BLaER1 treated with 17β-estradiol and CSF1 and Interleukin-3, amounts not matched to agents 10 nM and 100 nM (cell line): Measurements from ENCODE around the gene SFTPA2.
"Not testable (repeated sequence)": the region's sequence is repeated elsewhere in the genome, so short reads cannot be mapped to it uniquely, and the experiment has no call there.

ENCODE experiments used
- H3K27ac ChIP-seq, 11 experiments: shearing (Covaris generic); formaldehyde crosslinking; 2 replicates each; pipeline ENCODE4 v1.8.1; 2022
- H3K27me3 ChIP-seq, 11 experiments: shearing (Covaris generic); formaldehyde crosslinking; 2 replicates each; pipeline ENCODE4 v1.8.1; 2022
- H3K36me3 ChIP-seq, 11 experiments: shearing (Covaris generic); formaldehyde crosslinking; 2 replicates each; pipeline ENCODE4 v1.8.1; 2022
- H3K4me1 ChIP-seq, 10 experiments: shearing (Covaris generic); formaldehyde crosslinking; 2 replicates each; pipeline ENCODE4 v1.8.1; 2022
- H3K4me2 ChIP-seq, 11 experiments: shearing (Covaris generic); formaldehyde crosslinking; 2 replicates each; pipeline ENCODE4 v1.8.1; 2022
- H3K4me3 ChIP-seq, 10 experiments: shearing (Covaris generic); formaldehyde crosslinking; 2 replicates each; pipeline ENCODE4 v1.8.1; 2022
- H3K9ac ChIP-seq, 11 experiments: shearing (Covaris generic); formaldehyde crosslinking; 2 replicates each; pipeline ENCODE4 v1.8.1; 2022
- H3K9me3 ChIP-seq, 11 experiments: shearing (Covaris generic); formaldehyde crosslinking; replicated peaks in 1 of 11; 2 replicates each; pipeline ENCODE4 v1.8.1; 2022
- H4K20me1 ChIP-seq, 11 experiments: shearing (Covaris generic); formaldehyde crosslinking; 2 replicates each; pipeline ENCODE4 v1.8.1; 2022
- Cebpa-rat ChIP-seq, 11 experiments: shearing (Covaris generic); IDR thresholded peaks; 2 replicates each; pipeline ENCODE4 v1.8.1; 2022

The SFTPA2 gene

DNA sequence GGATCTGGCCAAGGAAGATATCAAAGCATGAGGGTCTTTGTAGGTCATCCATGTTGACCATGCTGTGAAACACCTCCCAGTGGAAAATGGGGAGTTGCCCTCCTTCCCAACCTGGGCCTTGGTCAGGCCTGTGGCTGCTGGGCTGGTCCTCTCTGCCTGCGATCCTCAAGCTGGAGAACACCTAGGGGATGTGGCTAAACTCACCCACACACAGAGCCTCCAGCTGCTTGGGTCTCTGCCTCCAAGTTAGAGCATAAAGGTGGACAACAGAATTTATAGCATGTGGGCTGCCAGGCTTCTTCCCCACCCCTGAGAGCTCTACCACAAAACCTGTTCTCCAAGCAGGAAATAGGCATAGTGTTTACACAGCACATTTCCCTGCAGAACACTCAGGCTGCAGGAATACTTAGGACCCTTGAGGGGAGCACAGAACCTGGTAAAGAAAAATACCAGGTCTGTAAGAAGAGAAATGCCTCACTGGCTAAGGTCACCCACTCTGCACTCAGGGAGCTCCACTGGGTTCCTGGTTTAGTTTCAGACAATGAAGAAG, at the start of gene SFTPA2:
Gene SFTPA2 (minus strand): TSS at position 248 of the 550 bp plus-strand sequence. CDS start 924 bp downstream, outside the sequence.
- Histone ChIP-seq H3K9me3 (no peaks in the 10 kb centered on the region), H3K9ac (no peak within 1 kb of the TSS), H3K4me2 (no peak within 1 kb of the TSS), H3K4me1 (peaks cover 8 to 14% (median 13%) of the 10 kb centered on the region in 10 experiments; a peak in 16 of 20 replicates), H3K4me3 (no peak within 1 kb of the TSS), H3K36me3 (no peaks in the 10 kb centered on the region), H3K27ac (no peak within 1 kb of the TSS), H4K20me1 (no peaks in the 10 kb centered on the region), H3K27me3 (no peaks in the 10 kb centered on the region)
- no peak for TF ChIP-seq Cebpa-rat (IDR thresholded peaks at IDR 0.05)

DNA sequence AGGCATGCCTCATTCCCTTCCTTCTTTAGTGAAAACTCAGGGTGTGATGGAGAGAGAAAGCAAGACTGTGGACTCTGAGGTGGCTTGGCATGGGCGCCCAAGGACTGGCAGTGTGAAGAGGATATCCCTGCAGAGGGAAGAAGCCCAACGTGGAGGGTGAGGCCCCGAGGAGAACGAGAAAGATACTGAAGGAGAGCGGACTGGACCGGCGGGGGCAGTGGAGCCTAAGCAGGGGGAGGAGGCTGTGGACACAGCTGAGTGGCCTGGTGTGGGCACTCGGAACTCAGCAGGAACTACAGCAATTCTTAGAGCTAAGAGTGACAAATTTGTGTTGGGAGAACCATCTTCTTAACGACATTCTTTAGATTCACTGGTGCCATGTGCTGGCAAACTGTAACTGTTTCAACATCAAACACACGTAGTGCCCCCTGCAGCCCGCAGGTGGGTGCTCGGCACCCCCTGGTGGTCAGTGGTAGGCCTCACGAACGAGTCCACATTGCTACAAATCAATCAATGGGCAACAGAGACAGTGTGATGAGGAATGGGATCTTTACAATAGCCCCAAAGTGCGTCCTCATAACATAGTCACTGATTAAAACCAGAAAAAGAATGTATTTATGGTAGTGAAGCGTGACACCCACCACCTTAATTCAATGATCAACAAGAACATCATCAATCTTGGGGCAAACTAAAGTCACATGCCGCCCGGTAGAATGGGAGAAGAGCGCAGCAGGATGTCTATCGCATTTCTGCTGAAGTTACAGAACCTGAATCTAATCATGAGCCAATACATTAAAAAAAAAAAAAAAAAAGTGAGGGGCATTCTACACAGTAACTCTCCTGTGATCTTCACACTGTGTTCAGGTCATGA, 48.5 kb upstream of the SFTPA2 start:
- Histone ChIP-seq H3K4me3 (no peak overlapping the region), H3K27ac (no peak overlapping the region), H3K4me2 (no peak overlapping the region), H3K4me1 (peaks cover 0 to 11% (median 10%) of the 10 kb centered on the region in 10 experiments; a peak in 17 of 20 replicates), H3K27me3 (no peaks in the 10 kb centered on the region), H4K20me1 (no peaks in the 10 kb centered on the region), H3K36me3 (no peaks in the 10 kb centered on the region), H3K9me3 (0 out of 22 replicates have a peak, but pooled peaks cover 0 to under 1% (median 0%) of the 10 kb centered on the region in 11 experiments), H3K9ac (no peak overlapping the region)
- no peak for TF ChIP-seq Cebpa-rat (IDR thresholded peaks at IDR 0.05)

DNA sequence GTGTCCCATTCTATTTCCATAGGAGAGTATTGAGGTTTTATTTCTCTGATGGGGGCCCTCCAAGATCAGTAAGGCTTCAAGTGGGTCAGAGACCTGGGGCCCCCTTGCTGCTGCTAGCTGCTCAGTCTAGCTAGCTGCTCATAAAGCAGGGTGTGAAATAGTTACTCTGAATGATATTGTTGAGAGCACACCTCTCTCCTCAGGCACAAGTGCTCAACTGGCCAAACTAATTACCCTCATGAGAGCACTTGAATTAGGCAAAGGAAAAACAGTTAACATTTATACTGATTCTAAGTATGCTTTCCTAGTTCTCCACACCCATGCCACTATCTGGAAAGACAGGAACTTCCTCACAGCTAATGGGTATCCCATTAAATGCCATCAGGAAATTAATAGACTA, 45.1 kb upstream of the SFTPA2 start:
- H3K4me2 ChIP-seq, result no peak overlapping the region
- no peaks in the 10 kb centered on the region for H4K20me1 ChIP-seq
- no peaks in the 10 kb centered on the region for H3K36me3 ChIP-seq
- H3K4me1 ChIP-seq, result peaks cover 0 to 11% (median 4%) of the 10 kb centered on the region in 10 experiments; a peak in 16 of 20 replicates
- no peak for TF ChIP-seq Cebpa-rat (IDR thresholded peaks at IDR 0.05)
- H3K27ac ChIP-seq, result no peak overlapping the region
- H3K9ac ChIP-seq, result no peak overlapping the region
- H3K9me3 ChIP-seq, result peaks cover 0 to 9% (median 0%) of the 10 kb centered on the region in 11 experiments; a peak in 2 of 22 replicates
- H3K4me3 ChIP-seq, result no peak overlapping the region
- no peaks in the 10 kb centered on the region for H3K27me3 ChIP-seq

DNA sequence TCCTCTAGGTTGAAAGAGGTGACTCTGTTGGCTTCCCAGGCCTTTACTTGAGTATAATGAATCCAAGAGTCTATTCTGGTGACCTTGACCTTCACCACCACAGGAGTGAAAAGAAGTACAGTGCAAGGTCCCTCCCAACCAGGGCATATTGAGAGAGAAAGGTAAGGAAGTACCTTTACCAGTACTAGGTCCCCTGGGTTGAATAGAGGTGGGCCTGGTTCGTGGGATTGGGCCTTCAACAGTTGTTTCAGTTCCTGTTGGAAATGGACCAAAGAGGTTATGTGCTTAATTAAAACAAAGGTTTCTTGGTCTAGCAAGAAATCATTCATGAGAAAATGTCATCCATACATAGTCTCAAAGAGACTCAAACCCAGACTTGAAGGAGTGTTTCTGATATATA, 44.1 kb upstream of the SFTPA2 start:
- Histone ChIP-seq H3K4me2 (no peak overlapping the region), H4K20me1 (no peaks in the 10 kb centered on the region), H3K9me3 (peaks cover 0 to 15% (median 6%) of the 10 kb centered on the region in 11 experiments; a peak in 14 of 22 replicates), H3K27me3 (no peaks in the 10 kb centered on the region), H3K4me1 (peaks cover 0 to 9% (median 2%) of the 10 kb centered on the region in 10 experiments; a peak in 5 of 20 replicates), H3K9ac (no peak overlapping the region), H3K4me3 (no peak overlapping the region), H3K27ac (no peak overlapping the region), H3K36me3 (no peaks in the 10 kb centered on the region)
- no peak for TF ChIP-seq Cebpa-rat (IDR thresholded peaks at IDR 0.05)

DNA sequence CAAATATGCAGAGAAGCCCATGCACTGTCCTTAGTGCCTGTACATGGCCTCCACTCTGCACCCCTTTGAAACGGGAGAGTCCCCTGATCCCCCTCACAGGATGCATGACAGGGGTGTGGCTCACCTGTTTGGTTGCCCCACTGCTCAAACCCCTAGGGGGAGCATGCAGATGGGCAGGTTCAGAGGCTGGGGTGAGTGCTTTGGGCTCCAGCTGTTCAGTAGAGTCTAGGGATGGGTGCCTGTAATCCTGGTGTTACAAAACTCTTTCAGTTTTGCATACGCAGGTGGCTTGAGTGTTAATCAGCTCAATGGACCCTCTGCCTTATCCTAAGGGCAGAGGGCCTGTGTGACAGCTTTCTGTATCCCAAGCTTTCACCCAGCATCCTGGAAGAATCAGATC, 42.7 kb upstream of the SFTPA2 start:
- no peaks in the 10 kb centered on the region for H3K27me3 ChIP-seq
- no peak overlapping the region for H3K9ac ChIP-seq
- no peak overlapping the region for H3K4me3 ChIP-seq
- H3K36me3 ChIP-seq, result no peaks in the 10 kb centered on the region; a peak in 2 of 22 replicates
- H3K9me3 ChIP-seq, result peaks cover 12 to 28% (median 19%) of the 10 kb centered on the region in 11 experiments
- no peaks in the 10 kb centered on the region for H4K20me1 ChIP-seq
- TF ChIP-seq Cebpa-rat (IDR thresholded peaks at IDR 0.05), result no peak
- peaks cover 0 to 9% (median 2%) of the 10 kb centered on the region in 10 experiments; a peak in 5 of 20 replicates for H3K4me1 ChIP-seq
- H3K4me2 ChIP-seq, result no peak overlapping the region
- H3K27ac ChIP-seq, result no peak overlapping the region

DNA sequence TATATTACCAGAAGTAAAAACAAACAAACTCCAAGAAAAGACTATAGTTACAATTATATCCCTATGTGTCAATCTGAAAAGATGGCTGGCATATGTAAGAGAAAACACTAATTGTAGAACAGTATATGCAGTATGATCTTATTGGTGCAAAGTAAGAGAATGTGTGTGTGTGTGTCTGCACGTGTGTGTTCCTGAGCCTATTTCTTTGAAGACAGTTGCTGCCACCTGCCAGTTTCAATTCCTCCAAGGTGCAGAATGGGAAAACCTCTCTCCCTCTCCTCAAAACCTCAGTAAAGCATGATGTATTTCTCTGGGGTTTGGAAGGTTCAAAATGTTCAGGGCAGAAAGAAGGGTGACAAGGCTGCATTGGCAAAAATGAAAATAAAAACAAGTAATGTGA, 41.7 kb upstream of the SFTPA2 start:
- H3K27me3 ChIP-seq, result no peaks in the 10 kb centered on the region
- H3K9ac ChIP-seq, result no peak overlapping the region
- no peak overlapping the region for H3K27ac ChIP-seq
- H4K20me1 ChIP-seq, result no peaks in the 10 kb centered on the region
- TF ChIP-seq Cebpa-rat (IDR thresholded peaks at IDR 0.05), result no peak
- peak overlapping the region in 4 of 11 experiments; percentile 15 to 34 (median 22); a peak in 6 of 22 replicates for H3K4me2 ChIP-seq
- H3K36me3 ChIP-seq, result peaks cover 0 to 4% (median 0%) of the 10 kb centered on the region in 11 experiments; a peak in 3 of 22 replicates
- H3K4me3 ChIP-seq, result no peak overlapping the region
- H3K9me3 ChIP-seq, result peaks cover 22 to 38% (median 29%) of the 10 kb centered on the region in 11 experiments
- H3K4me1 ChIP-seq, result peaks cover 0 to 9% (median 2%) of the 10 kb centered on the region in 10 experiments; a peak in 5 of 20 replicates

DNA sequence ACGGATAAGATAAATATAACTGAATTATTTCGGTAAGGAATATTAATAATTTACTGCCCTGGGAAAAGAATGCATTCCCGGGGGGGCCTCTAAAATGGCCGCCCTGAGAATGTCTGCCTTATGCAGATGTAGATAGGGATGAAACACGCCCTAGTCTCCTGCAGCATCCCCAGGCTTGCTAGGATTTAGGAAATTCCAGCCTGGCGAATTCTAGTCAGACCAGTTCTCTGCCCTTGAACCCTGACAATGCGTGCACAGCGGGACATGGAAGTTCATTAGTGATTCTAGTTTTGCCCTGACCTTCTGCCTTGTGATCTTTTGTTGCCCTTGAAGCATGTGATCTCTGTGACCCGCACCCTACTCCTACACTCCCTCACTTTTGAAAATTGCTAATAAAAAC, 39.4 kb upstream of the SFTPA2 start:
- H3K4me1 ChIP-seq, H4K20me1 ChIP-seq, H3K27ac ChIP-seq, H3K36me3 ChIP-seq, H3K4me3 ChIP-seq, H3K27me3 ChIP-seq, H3K9ac ChIP-seq, H3K4me2 ChIP-seq: not testable (repeated sequence)
- H3K9me3 ChIP-seq, result peaks cover 28 to 47% (median 36%) of the 10 kb centered on the region in 11 experiments

DNA sequence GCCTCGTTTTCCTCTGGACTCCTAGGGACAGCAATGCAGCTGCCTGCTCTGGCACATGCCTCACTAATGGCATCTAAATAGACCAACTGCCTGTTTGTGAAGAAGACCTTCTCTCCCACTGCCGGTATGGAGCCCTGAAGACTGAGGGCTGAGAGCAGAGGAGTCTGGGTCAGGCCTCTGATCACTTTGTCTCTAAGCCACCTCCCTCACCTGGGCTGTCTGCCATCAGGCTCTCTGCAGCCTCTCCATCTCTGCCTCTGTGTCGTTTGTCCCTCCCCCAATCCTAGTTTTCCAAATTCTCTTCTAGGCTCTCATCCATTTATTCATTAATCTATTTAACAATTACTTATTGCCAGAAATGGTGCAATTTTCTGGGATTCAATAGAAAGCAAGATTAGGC, 35.3 kb upstream of the SFTPA2 start:
- no peaks in the 10 kb centered on the region for H4K20me1 ChIP-seq
- H3K4me1 ChIP-seq, result no peaks in the 10 kb centered on the region
- H3K27ac ChIP-seq, result no peak overlapping the region
- no peak overlapping the region for H3K4me3 ChIP-seq
- peaks cover 28 to 40% (median 36%) of the 10 kb centered on the region in 11 experiments for H3K9me3 ChIP-seq
- peaks cover 0 to 4% (median 0%) of the 10 kb centered on the region in 11 experiments; a peak in 3 of 22 replicates for H3K36me3 ChIP-seq
- no peak overlapping the region for H3K9ac ChIP-seq
- no peak for TF ChIP-seq Cebpa-rat (IDR thresholded peaks at IDR 0.05)
- no peak overlapping the region for H3K4me2 ChIP-seq
- no peaks in the 10 kb centered on the region for H3K27me3 ChIP-seq

DNA sequence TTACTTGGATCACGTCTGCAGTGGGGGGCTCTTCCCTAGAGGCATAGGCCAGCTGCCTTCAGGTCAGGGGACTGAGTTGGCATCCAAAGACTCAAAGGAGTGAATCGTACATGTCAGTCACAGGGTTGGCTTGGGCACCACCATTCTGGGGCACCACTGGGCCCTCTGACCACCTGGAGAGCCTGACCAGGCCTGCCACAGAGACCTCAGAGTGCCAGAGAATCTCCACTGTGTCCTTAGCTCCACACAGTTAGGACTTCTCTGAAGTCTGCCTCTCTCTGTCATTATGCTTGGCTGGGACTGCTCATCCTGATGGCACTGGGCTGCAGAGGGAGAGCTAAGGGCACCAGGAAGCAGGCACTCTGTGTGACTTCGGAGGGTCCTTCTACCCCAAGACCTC, 34.4 kb upstream of the SFTPA2 start:
- H3K4me2 ChIP-seq, H3K9ac ChIP-seq, H4K20me1 ChIP-seq, H3K36me3 ChIP-seq, H3K27ac ChIP-seq, H3K4me1 ChIP-seq, H3K4me3 ChIP-seq, H3K27me3 ChIP-seq: not testable (repeated sequence)
- H3K9me3 ChIP-seq, result peaks cover 28 to 35% (median 33%) of the 10 kb centered on the region in 11 experiments
